GM12878 (cell line): ENCODE measurements around the gene OTOGL.

Source experiments
- CBX5 ChIP-seq: sonication (generic); IDR thresholded peaks from 2 replicates; pipeline ENCODE4 v1.6.1; 2016; ENCODE audit warnings: low read depth, moderate library complexity, mild to moderate bottlenecking, inconsistent platforms
- CREB1 ChIP-seq: IDR thresholded peaks from 2 replicates; pipeline ENCODE4 v1.6.1; 2012; ENCODE audit warnings: low read depth, mild to moderate bottlenecking, inconsistent platforms
- EZH2 ChIP-seq: IDR thresholded peaks from 2 replicates; pipeline ENCODE4 v1.6.1; 2012; ENCODE audit warnings: low read depth, mild to moderate bottlenecking, control low read depth, inconsistent platforms, low read length, borderline replicate concordance; ENCODE audit not compliant: control insufficient read depth
- NFIC ChIP-seq: IDR thresholded peaks from 2 replicates; pipeline ENCODE4 v1.6.1; 2012; ENCODE audit warnings: low read depth, mild to moderate bottlenecking, inconsistent platforms, low read length, moderate library complexity
- NFYB ChIP-seq: IDR thresholded peaks from 2 replicates; pipeline ENCODE4 v1.6.1; 2011; ENCODE audit warnings: low read depth, mild to moderate bottlenecking, low read length, improper control_type of control experiment, moderate library complexity; ENCODE audit not compliant: insufficient read depth
- POLR2A ChIP-seq: IDR thresholded peaks from 2 replicates; pipeline ENCODE4 v1.6.1; 2011; ENCODE audit warnings: low read depth, mild to moderate bottlenecking, low read length
- TAF1 ChIP-seq: IDR thresholded peaks from 2 replicates; pipeline ENCODE4 v1.6.1; 2011; ENCODE audit warnings: mild to moderate bottlenecking, low read depth, low read length, borderline replicate concordance
- TF ChIP-seq, protein P1 (sequence below): IDR thresholded peaks from 2 replicates; pipeline ENCODE4 v1.6.1; 2012; ENCODE audit warnings: low read depth, low read length, improper control_type of control experiment
- TF ChIP-seq, protein P2 (sequence below), 3 experiments: IDR thresholded peaks in 2 of 3; conservative IDR thresholded peaks in 1 of 3; 2 replicates each; pipeline ENCODE4 v1.5.1; 2011; ENCODE audit warnings: low read depth in 3 of 3, low read length in 3 of 3, mild to moderate bottlenecking in 3 of 3, control low read depth in 2 of 3, moderate library complexity in 2 of 3, inconsistent platforms in 1 of 3, mixed read lengths in 1 of 3; ENCODE audit not compliant: control insufficient read depth in 2 of 3, insufficient read depth in 1 of 3; ENCODE audit errors: extremely low read depth in 1 of 3
- TF ChIP-seq, protein P3 (sequence below): IDR thresholded peaks from 2 replicates; pipeline ENCODE4 v1.6.1; 2011; ENCODE audit warnings: low read depth, low read length, improper control_type of control experiment, borderline replicate concordance
- TF ChIP-seq, protein P4 (sequence below): fragments of 450-650 bp; IDR thresholded peaks from 2 replicates; pipeline ENCODE4 v1.6.1; 2017; ENCODE audit warnings: mild to moderate bottlenecking, low read depth, inconsistent platforms; ENCODE audit not compliant: poor library complexity, severe bottlenecking

DNA sequence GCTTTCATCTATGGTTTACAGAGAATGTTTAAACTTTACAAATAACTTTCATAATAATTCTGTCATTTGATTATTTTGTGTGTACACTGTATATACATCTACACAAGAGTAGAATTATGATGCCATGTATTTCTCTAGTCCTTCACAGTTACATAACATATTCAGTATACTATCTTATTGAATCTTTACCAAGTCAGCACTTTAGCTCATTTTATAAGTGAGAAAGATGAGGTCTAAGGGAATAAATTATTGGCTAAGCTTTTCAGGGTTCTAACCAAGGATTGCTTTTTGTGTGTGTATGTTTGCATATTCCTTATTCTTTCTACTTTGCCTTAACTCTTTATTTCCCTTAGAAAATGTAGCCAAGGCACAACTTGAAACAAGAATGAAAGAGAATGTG, 260.4 kb downstream of the OTOGL start:
- TF ChIP-seq POLR2A = no peak
- TF ChIP-seq, protein P1, sequence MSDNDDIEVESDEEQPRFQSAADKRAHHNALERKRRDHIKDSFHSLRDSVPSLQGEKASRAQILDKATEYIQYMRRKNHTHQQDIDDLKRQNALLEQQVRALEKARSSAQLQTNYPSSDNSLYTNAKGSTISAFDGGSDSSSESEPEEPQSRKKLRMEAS = no peak
- no peak for TF ChIP-seq CREB1
- no peak for TF ChIP-seq NFYB
- TF ChIP-seq, protein P2, sequence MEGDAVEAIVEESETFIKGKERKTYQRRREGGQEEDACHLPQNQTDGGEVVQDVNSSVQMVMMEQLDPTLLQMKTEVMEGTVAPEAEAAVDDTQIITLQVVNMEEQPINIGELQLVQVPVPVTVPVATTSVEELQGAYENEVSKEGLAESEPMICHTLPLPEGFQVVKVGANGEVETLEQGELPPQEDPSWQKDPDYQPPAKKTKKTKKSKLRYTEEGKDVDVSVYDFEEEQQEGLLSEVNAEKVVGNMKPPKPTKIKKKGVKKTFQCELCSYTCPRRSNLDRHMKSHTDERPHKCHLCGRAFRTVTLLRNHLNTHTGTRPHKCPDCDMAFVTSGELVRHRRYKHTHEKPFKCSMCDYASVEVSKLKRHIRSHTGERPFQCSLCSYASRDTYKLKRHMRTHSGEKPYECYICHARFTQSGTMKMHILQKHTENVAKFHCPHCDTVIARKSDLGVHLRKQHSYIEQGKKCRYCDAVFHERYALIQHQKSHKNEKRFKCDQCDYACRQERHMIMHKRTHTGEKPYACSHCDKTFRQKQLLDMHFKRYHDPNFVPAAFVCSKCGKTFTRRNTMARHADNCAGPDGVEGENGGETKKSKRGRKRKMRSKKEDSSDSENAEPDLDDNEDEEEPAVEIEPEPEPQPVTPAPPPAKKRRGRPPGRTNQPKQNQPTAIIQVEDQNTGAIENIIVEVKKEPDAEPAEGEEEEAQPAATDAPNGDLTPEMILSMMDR (IDR thresholded peaks at IDR 0.05 in 2 of 3, conservative IDR thresholded peaks at IDR 0.05 in 1 of 3; ENCODE audit: control insufficient read depth in 2 of 3, extremely low read depth in 1 of 3, insufficient read depth in 1 of 3, low read depth in 3 of 3, low read length in 3 of 3) = no peak
- no peak for TF ChIP-seq TAF1
- no peak for TF ChIP-seq NFIC
- TF ChIP-seq, protein P3, sequence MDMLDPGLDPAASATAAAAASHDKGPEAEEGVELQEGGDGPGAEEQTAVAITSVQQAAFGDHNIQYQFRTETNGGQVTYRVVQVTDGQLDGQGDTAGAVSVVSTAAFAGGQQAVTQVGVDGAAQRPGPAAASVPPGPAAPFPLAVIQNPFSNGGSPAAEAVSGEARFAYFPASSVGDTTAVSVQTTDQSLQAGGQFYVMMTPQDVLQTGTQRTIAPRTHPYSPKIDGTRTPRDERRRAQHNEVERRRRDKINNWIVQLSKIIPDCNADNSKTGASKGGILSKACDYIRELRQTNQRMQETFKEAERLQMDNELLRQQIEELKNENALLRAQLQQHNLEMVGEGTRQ = no peak
- TF ChIP-seq CBX5 = no peak
- TF ChIP-seq, protein P4, sequence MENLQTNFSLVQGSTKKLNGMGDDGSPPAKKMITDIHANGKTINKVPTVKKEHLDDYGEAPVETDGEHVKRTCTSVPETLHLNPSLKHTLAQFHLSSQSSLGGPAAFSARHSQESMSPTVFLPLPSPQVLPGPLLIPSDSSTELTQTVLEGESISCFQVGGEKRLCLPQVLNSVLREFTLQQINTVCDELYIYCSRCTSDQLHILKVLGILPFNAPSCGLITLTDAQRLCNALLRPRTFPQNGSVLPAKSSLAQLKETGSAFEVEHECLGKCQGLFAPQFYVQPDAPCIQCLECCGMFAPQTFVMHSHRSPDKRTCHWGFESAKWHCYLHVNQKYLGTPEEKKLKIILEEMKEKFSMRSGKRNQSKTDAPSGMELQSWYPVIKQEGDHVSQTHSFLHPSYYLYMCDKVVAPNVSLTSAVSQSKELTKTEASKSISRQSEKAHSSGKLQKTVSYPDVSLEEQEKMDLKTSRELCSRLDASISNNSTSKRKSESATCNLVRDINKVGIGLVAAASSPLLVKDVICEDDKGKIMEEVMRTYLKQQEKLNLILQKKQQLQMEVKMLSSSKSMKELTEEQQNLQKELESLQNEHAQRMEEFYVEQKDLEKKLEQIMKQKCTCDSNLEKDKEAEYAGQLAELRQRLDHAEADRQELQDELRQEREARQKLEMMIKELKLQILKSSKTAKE = no peak
- TF ChIP-seq EZH2 = no peak
